OCI-LY1 (cell line): ENCODE data around the gene IFT81.
"Not testable (repeated sequence)": the region's sequence is repeated elsewhere in the genome, so short reads cannot be mapped to it uniquely, and the experiment has no call there.

ENCODE experiments used
- H2AFZ ChIP-seq: fragments of 200-600 bp; sonication (generic), shearing (Covaris generic); 2 replicates; pipeline ENCODE4 v1.6.0; 2014; ENCODE audit warnings: antibody characterized with exemption, mild to moderate bottlenecking, low read length
- H3F3A ChIP-seq: fragments of 200-600 bp; sonication (generic), shearing (Covaris generic); 2 replicates; pipeline ENCODE4 v1.6.0; 2014; ENCODE audit warnings: mild to moderate bottlenecking, antibody characterized with exemption, low read length, moderate library complexity; ENCODE audit not compliant: insufficient read depth
- H3K27ac ChIP-seq: fragments of 200-600 bp; sonication (generic); 2 replicates; pipeline ENCODE4 v1.5.1; 2014; ENCODE audit warnings: low read length, mixed run types, mild to moderate bottlenecking, low read depth; ENCODE audit not compliant: poor library complexity, severe bottlenecking
- H3K27me3 ChIP-seq: fragments of 200-600 bp; sonication (generic); 2 replicates; pipeline ENCODE4 v1.6.0; 2014; ENCODE audit warnings: antibody characterized with exemption, mild to moderate bottlenecking, low read length, moderate library complexity; ENCODE audit not compliant: insufficient read depth
- H3K36me3 ChIP-seq: fragments of 200-600 bp; sonication (generic); 2 replicates; pipeline ENCODE4 v1.6.1; 2014; ENCODE audit warnings: mild to moderate bottlenecking, antibody characterized with exemption, low read length, moderate library complexity, mixed read lengths; ENCODE audit not compliant: insufficient read depth
- H3K4me1 ChIP-seq: fragments of 200-600 bp; sonication (generic); 2 replicates; pipeline ENCODE4 v1.5.1; 2014; ENCODE audit warnings: mild to moderate bottlenecking, low read length, moderate library complexity; ENCODE audit not compliant: insufficient read depth, severe bottlenecking
- H3K4me2 ChIP-seq: fragments of 200-600 bp; sonication (generic), shearing (Covaris generic); 2 replicates; pipeline ENCODE4 v1.6.1; 2014; ENCODE audit warnings: low read length
- H3K4me3 ChIP-seq: fragments of 200-600 bp; sonication (generic); 2 replicates; pipeline ENCODE4 v1.5.1; 2014; ENCODE audit warnings: low read length, low read depth, mild to moderate bottlenecking, mixed read lengths; ENCODE audit not compliant: poor library complexity, severe bottlenecking
- H3K79me2 ChIP-seq: fragments of 200-600 bp; shearing (Covaris generic); 2 replicates; pipeline ENCODE4 v1.6.1; 2016; ENCODE audit warnings: mixed run types, low read length, mixed read lengths; ENCODE audit not compliant: insufficient read depth
- H3K9ac ChIP-seq: fragments of 200-600 bp; sonication (generic), shearing (Covaris generic); 2 replicates; pipeline ENCODE4 v1.6.1; 2014; ENCODE audit warnings: mild to moderate bottlenecking, low read length, mixed read lengths
- H3K9me2 ChIP-seq: fragments of 200-600 bp; sonication (generic), shearing (Covaris generic); 2 replicates; pipeline ENCODE4 v1.6.1; 2014; ENCODE audit warnings: low read depth, mild to moderate bottlenecking, low read length, mixed read lengths
- H3K9me3 ChIP-seq: fragments of 200-600 bp; shearing (Covaris generic); 2 replicates; pipeline ENCODE4 v1.6.1; 2014; ENCODE audit warnings: low read length, mixed read lengths
- H4K20me1 ChIP-seq: fragments of 200-600 bp; sonication (generic), shearing (Covaris generic); 2 replicates; pipeline ENCODE4 v1.6.0; 2016; ENCODE audit warnings: mild to moderate bottlenecking, low read length; ENCODE audit not compliant: insufficient read depth
- EZH2 ChIP-seq: fragments of 200-600 bp; sonication (generic), shearing (Covaris generic); IDR thresholded peaks from 2 replicates; pipeline ENCODE4 v1.8.0; 2017; ENCODE audit warnings: borderline replicate concordance, mixed run types, mild to moderate bottlenecking, antibody characterized with exemption, low read length, moderate library complexity, mixed read lengths
- TF ChIP-seq, protein P1 (sequence below): fragments of 200-600 bp; sonication (generic), shearing (Covaris generic); IDR thresholded peaks from 2 replicates; pipeline ENCODE4 v1.5.1; 2017; ENCODE audit warnings: mild to moderate bottlenecking, antibody characterized with exemption, low read length, moderate library complexity, mixed read lengths

The IFT81 gene

DNA sequence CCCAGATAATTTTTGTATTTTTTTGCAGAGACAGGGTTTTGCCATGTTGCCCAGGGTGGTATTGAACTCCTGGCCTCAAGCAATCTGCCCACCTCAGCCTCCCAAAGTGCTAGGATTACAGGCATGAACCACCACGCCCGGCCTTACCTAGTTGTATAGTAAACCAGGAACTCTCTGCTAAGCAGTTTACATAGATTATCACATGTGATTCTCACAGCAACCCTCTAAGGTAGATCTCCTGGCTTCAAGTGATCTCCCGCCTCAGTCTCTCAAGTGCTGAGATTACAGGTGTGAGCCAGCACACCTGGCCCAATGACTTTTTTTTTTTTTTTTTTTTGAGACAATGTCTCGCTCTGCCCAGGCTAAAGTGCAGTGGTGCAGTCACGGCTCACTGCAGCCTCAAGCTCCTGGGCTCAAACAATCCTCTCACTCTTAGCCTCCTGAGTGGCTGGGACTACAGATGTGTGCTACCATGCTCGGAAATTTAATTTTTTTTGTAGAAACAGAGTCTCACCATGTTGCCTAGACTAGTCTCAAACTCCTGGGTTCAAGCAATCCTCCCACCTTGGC is 130.9 kb downstream of the IFT81 start:
- Histone ChIP-seq H3F3A (no peaks in the 10 kb centered on the region), H3K79me2 (no peaks in the 10 kb centered on the region), H4K20me1 (no peaks in the 10 kb centered on the region), H3K4me1 (no peaks in the 10 kb centered on the region), H3K4me3 (no peak overlapping the region), H3K27ac (no peak overlapping the region), H3K9me3 (no peaks in the 10 kb centered on the region), H3K9ac (no peak overlapping the region), H3K27me3 (no peaks in the 10 kb centered on the region), H2AFZ (no peak overlapping the region), H3K9me2 (no peaks in the 10 kb centered on the region), H3K36me3 (no peaks in the 10 kb centered on the region), H3K4me2 (no peak overlapping the region)
- TF ChIP-seq, protein P1, sequence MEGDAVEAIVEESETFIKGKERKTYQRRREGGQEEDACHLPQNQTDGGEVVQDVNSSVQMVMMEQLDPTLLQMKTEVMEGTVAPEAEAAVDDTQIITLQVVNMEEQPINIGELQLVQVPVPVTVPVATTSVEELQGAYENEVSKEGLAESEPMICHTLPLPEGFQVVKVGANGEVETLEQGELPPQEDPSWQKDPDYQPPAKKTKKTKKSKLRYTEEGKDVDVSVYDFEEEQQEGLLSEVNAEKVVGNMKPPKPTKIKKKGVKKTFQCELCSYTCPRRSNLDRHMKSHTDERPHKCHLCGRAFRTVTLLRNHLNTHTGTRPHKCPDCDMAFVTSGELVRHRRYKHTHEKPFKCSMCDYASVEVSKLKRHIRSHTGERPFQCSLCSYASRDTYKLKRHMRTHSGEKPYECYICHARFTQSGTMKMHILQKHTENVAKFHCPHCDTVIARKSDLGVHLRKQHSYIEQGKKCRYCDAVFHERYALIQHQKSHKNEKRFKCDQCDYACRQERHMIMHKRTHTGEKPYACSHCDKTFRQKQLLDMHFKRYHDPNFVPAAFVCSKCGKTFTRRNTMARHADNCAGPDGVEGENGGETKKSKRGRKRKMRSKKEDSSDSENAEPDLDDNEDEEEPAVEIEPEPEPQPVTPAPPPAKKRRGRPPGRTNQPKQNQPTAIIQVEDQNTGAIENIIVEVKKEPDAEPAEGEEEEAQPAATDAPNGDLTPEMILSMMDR: no peak
- no peak for TF ChIP-seq EZH2

DNA sequence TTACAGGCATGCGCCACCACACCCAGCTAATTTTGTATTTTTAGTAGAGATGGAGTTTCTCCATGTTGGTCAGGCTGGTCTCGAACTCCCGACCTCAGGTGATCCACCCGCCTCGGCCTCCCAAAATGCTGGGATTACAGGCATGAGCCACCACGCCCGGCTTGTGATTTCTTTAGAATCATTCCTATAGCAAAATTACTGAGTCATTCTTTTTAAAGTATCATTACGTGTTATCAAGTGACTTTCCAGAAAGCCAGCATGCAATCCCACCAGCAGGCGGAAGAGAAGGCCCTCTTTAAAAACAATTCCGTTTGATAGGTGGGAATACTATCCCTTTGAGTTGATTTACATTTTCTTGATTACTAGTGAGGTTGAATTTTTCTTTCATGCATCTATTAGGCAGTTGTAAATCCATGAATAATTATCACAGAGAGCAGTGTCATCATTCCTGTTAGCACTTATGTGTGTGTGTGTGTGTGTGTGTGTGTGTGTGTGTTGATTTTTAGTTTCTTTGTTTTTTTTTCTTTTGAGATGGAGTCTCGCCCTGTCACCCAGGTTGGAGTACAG is 131.8 kb downstream of the IFT81 start:
- not testable (repeated sequence) for H3K36me3 ChIP-seq, H3K4me1 ChIP-seq, H2AFZ ChIP-seq, H3K9me2 ChIP-seq, H3F3A ChIP-seq, H3K9ac ChIP-seq, H3K27me3 ChIP-seq, H3K79me2 ChIP-seq, H3K27ac ChIP-seq, H3K4me2 ChIP-seq, H4K20me1 ChIP-seq, H3K4me3 ChIP-seq, H3K9me3 ChIP-seq

DNA sequence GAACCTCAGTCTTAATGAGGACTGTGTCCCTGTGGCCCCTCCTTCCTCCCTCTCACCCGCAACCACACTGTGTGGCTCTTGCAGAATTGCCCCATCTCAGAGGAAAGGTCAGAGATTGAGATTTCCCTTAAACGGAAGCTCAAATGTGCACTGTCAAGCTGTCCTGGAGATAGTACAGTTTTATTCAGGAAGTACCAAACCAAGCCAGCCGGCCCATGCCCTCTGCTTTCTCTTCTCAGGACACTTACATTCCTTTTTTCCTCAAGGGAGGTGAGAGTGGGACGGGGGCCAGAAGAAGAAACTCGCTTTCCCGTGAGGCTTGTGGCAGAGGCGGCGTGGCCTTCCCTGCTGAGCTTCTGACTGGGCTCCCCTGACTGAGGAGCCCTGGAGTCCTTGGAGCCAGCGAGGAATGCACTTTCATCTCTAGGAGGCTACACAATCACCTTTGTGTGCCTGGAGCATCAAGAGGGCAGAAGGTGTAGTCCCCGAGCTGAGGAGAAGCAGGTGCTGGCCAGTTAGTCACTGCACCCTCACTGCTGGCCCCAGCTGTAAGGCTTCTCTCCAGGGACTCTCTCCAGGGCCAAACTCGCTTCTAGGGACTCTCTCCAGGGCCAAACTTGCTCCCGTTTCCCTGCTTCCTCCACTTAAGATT is 132.7 kb downstream of the IFT81 start:
- TF ChIP-seq, protein P1: no peak
- TF ChIP-seq EZH2: no peak
- H3K4me3 ChIP-seq: no peak overlapping the region
- no peak overlapping the region for H3K4me2 ChIP-seq
- H2AFZ ChIP-seq: no peak overlapping the region
- H3K9me3 ChIP-seq: no peaks in the 10 kb centered on the region
- no peaks in the 10 kb centered on the region for H3K27me3 ChIP-seq
- H4K20me1 ChIP-seq: no peaks in the 10 kb centered on the region
- no peak overlapping the region for H3K27ac ChIP-seq
- H3K4me1 ChIP-seq: no peaks in the 10 kb centered on the region
- H3K79me2 ChIP-seq: no peaks in the 10 kb centered on the region
- H3F3A ChIP-seq: no peaks in the 10 kb centered on the region
- H3K36me3 ChIP-seq: no peaks in the 10 kb centered on the region
- H3K9ac ChIP-seq: no peak overlapping the region
- H3K9me2 ChIP-seq: no peaks in the 10 kb centered on the region

DNA sequence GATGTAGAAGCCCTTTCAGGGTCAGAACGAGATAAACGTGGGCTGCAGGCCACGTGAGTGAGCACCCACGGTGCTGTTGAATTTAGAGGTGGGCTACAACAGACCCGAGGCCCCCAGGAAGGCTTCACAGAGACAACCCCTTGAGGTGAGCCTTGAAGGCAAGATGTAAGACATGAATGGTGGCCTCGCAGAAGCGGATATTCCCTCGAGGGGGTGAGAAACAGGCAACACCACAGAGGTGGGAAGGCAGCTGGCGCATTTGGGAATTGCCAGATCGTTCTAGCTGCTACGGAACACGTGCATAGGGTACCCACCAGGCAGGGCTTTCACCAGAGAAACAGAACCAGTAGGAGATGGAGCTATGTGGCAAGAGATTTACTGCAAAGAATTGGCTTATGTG is 134.3 kb downstream of the IFT81 start:
- H3K9me2 ChIP-seq: no peaks in the 10 kb centered on the region
- no peaks in the 10 kb centered on the region for H3K79me2 ChIP-seq
- no peaks in the 10 kb centered on the region for H3F3A ChIP-seq
- no peak for TF ChIP-seq EZH2
- TF ChIP-seq, protein P1: no peak
- no peaks in the 10 kb centered on the region for H3K4me1 ChIP-seq
- no peak overlapping the region for H3K9ac ChIP-seq
- H3K4me3 ChIP-seq: no peak overlapping the region
- H3K36me3 ChIP-seq: no peaks in the 10 kb centered on the region
- H3K27ac ChIP-seq: no peak overlapping the region
- no peak overlapping the region for H2AFZ ChIP-seq
- H3K27me3 ChIP-seq: no peaks in the 10 kb centered on the region
- no peaks in the 10 kb centered on the region for H4K20me1 ChIP-seq
- no peaks in the 10 kb centered on the region for H3K9me3 ChIP-seq
- H3K4me2 ChIP-seq: no peak overlapping the region
